ENCODE results near the gene KNSTRN. TPM values are rescaled to one million over a fixed set of nuclear protein-coding genes. Genes with fewer than 3 reads are reported as not detected.

Gene KNSTRN
- total RNA-seq, 1 experiment from 2014 or later: 93.9 TPM

DNA sequence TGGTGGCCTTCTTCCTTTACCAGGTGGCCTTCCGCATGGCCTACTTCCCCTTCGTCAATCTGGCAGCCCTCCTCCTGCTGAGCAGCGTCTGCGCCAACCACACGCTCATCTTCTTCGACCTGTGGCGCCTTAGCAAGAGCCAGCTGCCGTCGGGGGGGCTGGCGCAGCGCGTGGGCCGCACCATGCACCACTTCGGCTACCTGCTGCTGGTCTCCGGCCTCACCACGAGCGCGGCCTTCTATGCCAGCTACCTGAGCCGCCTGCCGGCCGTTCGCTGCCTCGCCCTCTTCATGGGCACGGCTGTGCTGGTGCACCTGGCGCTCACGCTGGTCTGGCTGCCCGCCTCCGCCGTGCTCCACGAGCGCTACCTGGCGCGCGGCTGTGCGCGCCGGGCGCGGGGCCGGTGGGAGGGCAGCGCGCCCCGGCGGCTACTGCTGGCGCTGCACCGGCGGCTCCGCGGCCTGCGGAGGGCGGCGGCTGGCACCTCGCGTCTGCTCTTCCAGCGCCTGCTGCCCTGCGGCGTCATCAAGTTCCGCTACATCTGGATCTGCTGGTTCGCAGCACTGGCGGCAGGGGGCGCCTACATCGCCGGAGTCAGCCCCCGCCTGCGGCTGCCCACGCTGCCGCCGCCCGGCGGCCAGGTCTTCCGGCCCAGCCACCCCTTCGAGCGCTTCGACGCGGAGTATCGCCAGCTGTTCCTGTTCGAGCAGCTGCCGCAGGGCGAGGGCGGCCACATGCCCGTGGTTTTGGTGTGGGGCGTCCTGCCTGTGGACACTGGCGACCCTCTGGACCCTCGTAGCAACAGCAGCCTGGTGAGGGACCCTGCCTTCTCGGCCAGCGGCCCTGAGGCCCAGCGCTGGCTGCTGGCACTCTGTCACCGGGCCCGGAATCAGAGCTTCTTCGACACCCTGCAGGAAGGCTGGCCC lies 14.6 kb upstream of the KNSTRN start:
- H3K27ac ChIP-seq: peak overlapping the region; percentile 63
- no peaks in the 10 kb centered on the region for H3K36me3 ChIP-seq
- peak overlapping the region; percentile 31 for H3K4me3 ChIP-seq
- H3K27me3 ChIP-seq: no peaks in the 10 kb centered on the region
- H3K9me3 ChIP-seq (replicated peaks): no peaks in the 10 kb centered on the region
- peak; percentile 91 to 95 for DNase-seq
- peaks cover 8% of the 10 kb centered on the region for H3K4me1 ChIP-seq

DNA sequence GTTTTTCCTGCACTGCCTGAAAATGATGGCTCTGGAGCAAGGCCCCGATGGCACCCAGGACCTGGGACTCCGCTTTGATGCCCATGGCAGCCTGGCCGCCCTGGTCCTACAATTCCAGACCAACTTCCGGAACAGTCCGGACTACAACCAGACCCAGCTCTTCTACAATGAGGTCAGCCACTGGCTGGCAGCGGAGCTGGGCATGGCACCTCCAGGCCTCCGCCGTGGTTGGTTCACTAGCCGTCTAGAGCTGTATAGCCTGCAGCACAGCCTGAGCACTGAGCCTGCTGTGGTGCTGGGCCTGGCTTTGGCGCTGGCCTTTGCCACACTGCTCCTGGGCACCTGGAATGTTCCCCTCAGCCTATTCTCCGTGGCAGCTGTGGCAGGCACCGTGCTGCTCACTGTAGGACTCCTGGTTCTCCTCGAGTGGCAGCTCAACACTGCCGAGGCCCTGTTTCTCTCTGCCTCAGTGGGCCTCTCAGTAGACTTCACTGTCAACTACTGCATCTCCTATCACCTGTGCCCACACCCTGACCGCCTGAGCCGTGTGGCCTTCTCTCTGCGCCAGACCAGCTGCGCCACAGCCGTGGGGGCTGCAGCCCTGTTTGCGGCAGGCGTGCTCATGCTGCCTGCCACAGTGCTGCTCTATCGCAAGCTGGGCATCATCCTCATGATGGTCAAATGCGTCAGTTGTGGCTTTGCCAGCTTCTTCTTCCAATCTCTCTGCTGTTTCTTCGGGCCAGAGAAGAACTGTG lies 13.6 kb upstream of the KNSTRN start:
- no peaks in the 10 kb centered on the region for H3K36me3 ChIP-seq
- H3K9me3 ChIP-seq (replicated peaks): no peaks in the 10 kb centered on the region
- peaks cover 8% of the 10 kb centered on the region for H3K4me1 ChIP-seq
- H3K4me3 ChIP-seq: peak overlapping the region; percentile 30; the same call in 1 of the 2 replicates
- H3K27ac ChIP-seq: peak overlapping the region; percentile 63
- no peaks in the 10 kb centered on the region for H3K27me3 ChIP-seq
- no peak for DNase-seq

DNA sequence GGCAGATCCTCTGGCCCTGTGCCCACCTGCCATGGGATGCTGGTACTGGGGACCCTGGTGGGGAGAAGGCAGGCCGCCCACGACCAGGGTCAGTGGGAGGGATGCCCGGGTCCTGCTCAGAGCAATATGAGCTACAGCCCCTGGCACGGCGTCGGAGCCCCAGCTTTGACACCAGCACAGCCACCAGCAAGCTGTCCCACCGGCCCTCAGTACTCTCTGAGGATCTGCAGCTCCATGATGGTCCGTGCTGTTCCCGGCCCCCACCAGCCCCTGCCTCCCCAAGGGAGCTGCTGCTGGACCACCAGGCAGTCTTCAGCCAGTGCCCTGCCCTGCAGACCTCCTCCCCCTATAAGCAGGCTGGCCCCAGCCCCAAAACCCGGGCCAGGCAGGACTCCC lies 13.0 kb upstream of the KNSTRN start:
- no peak for DNase-seq
- Histone ChIP-seq H3K4me3 (no peak overlapping the region), H3K27ac (no peak overlapping the region), H3K27me3 (no peaks in the 10 kb centered on the region), H3K9me3 (replicated peaks) (no peaks in the 10 kb centered on the region), H3K36me3 (no peaks in the 10 kb centered on the region), H3K4me1 (peaks cover 8% of the 10 kb centered on the region)

DNA sequence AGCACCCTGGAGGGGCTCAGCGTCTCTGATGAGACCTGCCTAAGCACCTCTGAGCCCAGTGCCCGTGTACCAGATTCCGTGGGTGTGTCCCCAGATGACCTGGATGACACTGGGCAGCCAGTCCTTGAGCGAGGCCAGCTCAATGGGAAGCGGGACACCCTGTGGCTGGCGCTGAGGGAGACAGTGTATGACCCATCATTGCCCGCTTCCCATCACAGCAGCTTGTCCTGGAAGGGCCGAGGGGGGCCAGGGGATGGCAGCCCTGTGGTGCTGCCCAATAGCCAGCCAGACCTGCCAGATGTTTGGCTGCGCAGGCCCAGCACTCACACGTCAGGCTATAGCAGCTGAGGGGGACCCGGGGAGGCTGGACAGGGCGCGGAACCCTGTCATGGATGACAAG lies 12.6 kb upstream of the KNSTRN start:
- DNase-seq: no peak

DNA sequence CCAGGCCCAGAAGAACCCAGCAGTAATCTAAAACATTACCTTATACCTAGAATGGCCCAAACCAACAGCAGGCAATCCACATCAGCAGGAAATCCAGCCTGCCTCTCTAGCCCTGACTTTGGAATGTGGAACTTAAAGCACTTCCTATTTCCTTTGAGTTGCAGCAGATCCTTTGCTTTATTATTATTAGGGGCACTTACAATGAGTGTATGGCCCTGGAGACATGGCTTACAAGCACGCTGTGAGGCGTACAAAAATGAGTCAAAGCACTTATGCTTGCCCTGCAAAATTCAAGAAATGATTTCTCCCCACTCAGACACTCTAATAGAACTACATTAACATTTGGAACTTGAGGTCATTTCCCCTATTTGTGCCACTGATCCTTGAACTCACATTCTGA lies 9.5 kb upstream of the KNSTRN start:
- Histone ChIP-seq H3K27me3 (no peaks in the 10 kb centered on the region), H3K27ac (no peak overlapping the region), H3K9me3 (replicated peaks) (no peaks in the 10 kb centered on the region), H3K4me3 (no peak overlapping the region), H3K4me1 (peaks cover 4% of the 10 kb centered on the region), H3K36me3 (no peaks in the 10 kb centered on the region)
- DNase-seq: no peak

More for the DNA sequence above, 12.6 kb upstream of the KNSTRN start:
- no peak overlapping the region for H3K4me3 ChIP-seq
- peaks cover 8% of the 10 kb centered on the region for H3K4me1 ChIP-seq
- H3K9me3 ChIP-seq (replicated peaks): no peaks in the 10 kb centered on the region
- no peaks in the 10 kb centered on the region for H3K27me3 ChIP-seq
- no peaks in the 10 kb centered on the region for H3K36me3 ChIP-seq
- no peak overlapping the region for H3K27ac ChIP-seq

DNA sequence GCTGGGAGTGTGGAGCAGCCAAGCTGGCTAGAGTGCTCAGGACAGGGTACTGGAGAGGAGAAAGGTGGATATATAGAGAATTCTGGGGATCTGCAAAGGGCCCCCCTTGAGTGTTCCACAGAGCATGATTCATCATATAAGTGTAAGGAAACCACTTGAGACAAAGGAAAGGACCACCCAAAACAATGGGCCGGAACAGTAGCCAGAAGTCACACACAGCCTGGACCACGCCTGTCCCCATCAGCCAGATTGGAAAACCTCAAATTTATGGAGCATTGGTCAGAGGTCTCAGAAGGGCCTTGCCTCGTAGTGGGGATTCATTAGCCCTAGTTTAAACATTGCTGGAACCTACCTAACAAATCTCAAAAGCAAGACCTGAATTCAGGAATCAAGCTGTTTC lies 4.9 kb upstream of the KNSTRN start:
- H3K27me3 ChIP-seq: no peaks in the 10 kb centered on the region
- no peak overlapping the region for H3K27ac ChIP-seq
- H3K4me1 ChIP-seq: no peaks in the 10 kb centered on the region; the same call in 1 of the 2 replicates
- H3K9me3 ChIP-seq (replicated peaks): no peaks in the 10 kb centered on the region
- no peaks in the 10 kb centered on the region for H3K36me3 ChIP-seq
- no peak for DNase-seq
- no peak overlapping the region for H3K4me3 ChIP-seq

DNA sequence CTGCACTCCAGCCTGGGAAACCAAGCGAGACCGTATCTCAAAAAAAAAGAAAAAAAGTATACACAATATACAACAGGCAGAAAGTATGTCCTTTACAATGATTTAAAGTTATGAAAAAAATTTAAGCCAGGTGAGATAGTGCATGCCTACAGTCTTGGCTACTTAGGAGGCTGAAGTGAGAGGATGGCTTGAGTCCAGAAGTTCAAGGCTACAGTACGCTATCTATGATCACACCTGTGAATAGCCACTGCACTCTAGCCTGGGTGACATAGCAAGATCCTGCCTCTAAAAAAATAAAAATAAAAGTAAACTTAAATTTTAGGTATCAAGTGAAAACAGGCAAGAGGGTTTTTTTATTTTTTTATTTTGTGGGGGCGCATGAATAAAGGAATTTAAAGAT lies 3.1 kb upstream of the KNSTRN start:
- DNase-seq: no peak
- Histone ChIP-seq H3K27ac (no peak overlapping the region), H3K4me3 (no peak overlapping the region), H3K4me1 (no peaks in the 10 kb centered on the region; the same call in 1 of the 2 replicates), H3K27me3 (no peaks in the 10 kb centered on the region), H3K9me3 (replicated peaks) (no peaks in the 10 kb centered on the region), H3K36me3 (no peaks in the 10 kb centered on the region)

DNA sequence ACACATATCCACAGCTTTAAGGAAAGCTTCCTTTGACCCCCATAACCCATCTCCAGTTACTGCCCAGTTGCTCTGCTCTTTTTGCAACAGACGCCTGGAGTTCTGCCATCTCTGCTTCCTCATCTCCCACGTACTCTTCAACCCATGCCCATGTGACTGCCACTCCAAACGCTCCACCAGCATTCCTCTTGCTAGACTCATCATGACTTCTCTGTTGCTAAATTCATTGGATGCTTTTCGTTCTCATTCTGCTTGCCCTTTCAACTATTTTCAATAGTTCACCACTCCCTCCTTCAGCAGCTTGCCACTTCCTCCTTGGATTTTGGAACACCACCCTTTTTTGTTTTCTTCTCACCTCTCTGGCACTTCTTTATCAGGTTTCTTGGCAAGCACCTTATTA lies 2.7 kb upstream of the KNSTRN start:
- Histone ChIP-seq H3K36me3 (peaks cover 1% of the 10 kb centered on the region; the same call in 1 of the 2 replicates), H3K4me1 (no peaks in the 10 kb centered on the region; the same call in 1 of the 2 replicates), H3K4me3 (no peak overlapping the region), H3K9me3 (replicated peaks) (no peaks in the 10 kb centered on the region), H3K27me3 (no peaks in the 10 kb centered on the region), H3K27ac (no peak overlapping the region)
- peak; percentile 55 to 58 for DNase-seq

DNA sequence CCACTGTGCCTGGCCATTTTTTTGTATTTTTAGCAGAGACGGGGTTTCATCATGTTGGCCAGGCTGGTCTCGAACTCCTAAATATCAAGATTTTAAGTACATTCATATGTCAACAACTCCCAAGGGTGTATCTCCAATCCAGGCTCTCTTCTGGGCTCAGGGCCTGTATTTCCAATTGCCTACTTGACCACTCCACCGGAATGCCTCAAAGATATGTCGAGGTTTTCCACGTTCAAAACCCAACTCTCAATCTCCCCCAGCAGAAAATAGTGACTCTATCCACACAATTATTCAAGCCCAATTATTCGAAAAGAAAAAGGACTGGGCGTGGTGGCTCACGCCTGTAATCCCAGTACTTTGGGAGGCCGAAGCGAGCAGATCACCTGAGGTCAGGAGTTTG lies 1.9 kb upstream of the KNSTRN start:
- DNase-seq: no peak
- no peaks in the 10 kb centered on the region for H3K9me3 ChIP-seq (replicated peaks)
- peaks cover 6% of the 10 kb centered on the region for H3K36me3 ChIP-seq
- H3K27me3 ChIP-seq: no peaks in the 10 kb centered on the region
- no peak overlapping the region for H3K27ac ChIP-seq
- H3K4me1 ChIP-seq: no peaks in the 10 kb centered on the region; the same call in 1 of the 2 replicates
- H3K4me3 ChIP-seq: no peak overlapping the region

DNA sequence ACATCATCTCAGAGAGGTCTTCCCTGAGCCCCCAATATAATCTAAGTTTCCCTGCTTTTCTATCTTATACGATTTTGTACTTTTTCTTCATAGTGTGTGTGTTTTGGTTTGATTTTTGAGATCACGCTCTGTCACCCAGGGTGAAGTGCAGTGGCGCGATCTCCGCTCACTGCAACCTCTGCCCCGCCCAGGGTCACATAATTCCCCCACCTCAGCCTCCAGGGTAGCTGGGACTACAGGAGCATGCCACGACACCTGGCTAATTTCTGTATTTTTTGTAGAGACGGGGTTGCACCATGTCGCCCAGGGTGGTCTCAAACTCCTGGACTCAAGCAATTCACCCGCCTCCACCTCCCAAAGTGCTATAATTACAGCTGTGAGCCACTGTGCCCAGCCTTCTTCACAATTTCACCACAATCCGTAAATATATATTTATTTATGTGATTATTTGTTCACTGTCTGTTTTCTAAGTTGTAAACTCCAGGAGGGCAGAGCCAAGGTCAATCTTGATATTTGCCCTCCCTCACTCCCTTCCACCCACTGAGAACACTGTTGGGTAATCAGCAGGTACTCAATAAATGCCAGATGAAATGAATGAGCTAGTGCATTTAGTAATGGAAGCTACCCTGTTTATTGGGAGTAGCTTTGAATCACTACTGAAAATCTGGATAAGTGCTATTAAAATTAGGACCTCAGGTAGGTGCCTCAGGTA lies 547 bp upstream of the KNSTRN start:
- Histone ChIP-seq H3K27ac (no peak overlapping the region), H3K4me3 (peak overlapping the region; percentile 92; the same call in 1 of the 2 replicates), H3K4me1 (no peaks in the 10 kb centered on the region; the same call in 1 of the 2 replicates), H3K9me3 (replicated peaks) (no peaks in the 10 kb centered on the region), H3K36me3 (peaks cover 19% of the 10 kb centered on the region), H3K27me3 (no peaks in the 10 kb centered on the region)
- DNase-seq: no peak

DNA sequence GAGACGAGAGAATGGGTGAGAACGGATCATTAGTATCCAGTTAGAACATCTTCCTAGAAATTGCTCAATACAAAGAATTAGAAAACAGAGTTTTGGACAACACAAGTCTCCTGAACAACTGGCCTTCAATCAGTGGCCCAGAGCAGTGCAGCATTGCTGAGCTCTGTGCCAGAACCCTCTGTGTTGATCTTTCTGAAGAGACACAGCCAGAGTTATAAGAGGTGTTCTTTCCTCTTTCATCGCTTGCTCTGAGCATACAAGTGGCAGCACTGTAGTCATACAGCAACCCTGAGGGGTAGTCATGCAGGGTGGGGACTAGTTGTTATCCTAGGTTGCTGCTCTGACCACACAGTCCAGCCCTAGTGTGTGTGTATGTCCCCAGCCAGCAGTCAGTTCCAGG lies 4.0 kb downstream of the KNSTRN start:
- H3K4me3 ChIP-seq: no peak overlapping the region
- peaks cover 58% of the 10 kb centered on the region for H3K36me3 ChIP-seq
- H3K4me1 ChIP-seq: peaks cover 3% of the 10 kb centered on the region; the same call in 1 of the 2 replicates
- no peaks in the 10 kb centered on the region for H3K9me3 ChIP-seq (replicated peaks)
- H3K27me3 ChIP-seq: no peaks in the 10 kb centered on the region
- H3K27ac ChIP-seq: no peak overlapping the region
- DNase-seq: no peak

DNA sequence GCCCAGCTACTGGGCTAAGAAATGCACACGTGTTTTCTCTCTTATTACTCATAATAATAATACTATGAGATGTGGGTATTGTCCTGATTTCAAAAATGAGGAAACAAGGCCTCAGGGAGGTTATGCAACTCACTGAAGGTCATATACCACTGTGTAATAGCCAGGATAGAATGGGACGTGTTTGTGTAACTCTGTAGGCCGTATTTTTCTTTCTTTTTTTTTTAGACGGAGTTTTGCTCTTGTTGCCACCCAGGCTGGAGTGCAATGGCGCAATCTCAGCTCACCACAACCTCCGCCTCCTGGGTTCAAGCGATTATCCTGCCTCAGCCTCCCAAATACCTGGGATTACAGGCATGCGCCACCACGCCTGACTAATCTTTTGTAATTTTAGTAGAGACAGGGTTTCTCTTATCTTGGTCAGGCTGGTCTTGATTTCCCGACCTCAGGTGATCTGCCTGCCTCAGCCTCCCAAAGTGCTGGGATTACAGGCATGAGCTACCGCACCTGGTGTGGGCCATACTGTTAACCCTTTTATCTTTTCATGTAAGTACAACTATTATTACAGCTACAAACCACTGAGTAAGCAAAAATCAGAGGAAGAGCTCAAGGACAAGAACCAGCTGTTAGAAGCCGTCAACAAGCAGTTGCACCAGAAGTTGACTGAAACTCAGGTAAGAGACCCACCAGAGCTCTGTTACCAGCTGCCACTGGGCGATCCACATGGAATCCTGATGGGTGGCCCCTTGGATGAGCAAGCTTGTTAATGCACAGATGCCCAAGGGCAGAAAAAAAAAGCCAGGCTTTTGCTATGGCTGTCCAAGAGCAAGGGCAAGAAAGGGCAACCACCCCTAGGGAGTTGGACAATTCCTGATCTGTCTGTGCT lies 6.7 kb downstream of the KNSTRN start:
- Histone ChIP-seq H3K27ac (no peak overlapping the region; the same call in 1 of the 2 replicates), H3K4me3 (no peak overlapping the region), H3K36me3 (peaks cover 84% of the 10 kb centered on the region), H3K9me3 (replicated peaks) (no peaks in the 10 kb centered on the region), H3K27me3 (no peaks in the 10 kb centered on the region), H3K4me1 (peaks cover 3% of the 10 kb centered on the region; the same call in 1 of the 2 replicates)
- DNase-seq: peak; percentile 69

DNA sequence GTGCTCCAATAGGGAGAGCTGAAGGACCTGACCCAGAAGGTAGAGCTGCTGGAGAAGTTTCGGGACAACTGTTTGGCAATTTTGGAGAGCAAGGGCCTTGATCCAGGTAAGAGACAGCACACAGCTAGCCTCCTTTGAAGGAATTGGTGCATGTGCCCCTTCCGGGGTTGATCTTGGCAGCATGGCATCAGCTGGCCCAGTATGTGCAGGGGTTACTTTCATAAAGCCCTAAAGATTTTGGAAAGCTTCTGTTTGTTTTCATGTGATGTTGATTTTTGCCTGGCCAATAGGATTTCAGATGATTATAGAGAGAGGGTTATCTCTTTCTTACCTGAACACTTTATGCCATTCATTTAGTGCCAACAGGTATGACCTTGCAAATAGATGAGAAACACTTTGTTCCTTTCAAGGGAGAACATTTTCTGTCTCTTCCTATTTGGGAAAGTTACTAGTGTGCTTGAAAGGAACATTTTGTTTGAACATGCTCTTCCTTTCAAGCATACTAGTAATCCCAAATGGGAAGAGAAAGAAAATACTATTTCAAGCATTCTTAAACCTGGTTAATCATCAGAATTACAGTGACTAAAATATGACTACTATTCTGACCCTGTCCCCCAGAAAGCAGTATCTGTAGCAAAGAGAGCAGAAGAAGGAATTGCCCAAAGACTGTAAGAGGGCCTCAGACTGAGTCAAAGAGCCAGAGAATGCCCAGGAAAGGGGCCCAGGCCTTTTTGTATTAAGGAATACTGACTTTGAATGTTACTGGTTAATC lies 7.5 kb downstream of the KNSTRN start:
- H3K4me3 ChIP-seq: no peak overlapping the region
- no peak for DNase-seq
- H3K4me1 ChIP-seq: peaks cover 3% of the 10 kb centered on the region; the same call in 1 of the 2 replicates
- no peaks in the 10 kb centered on the region for H3K9me3 ChIP-seq (replicated peaks)
- no peaks in the 10 kb centered on the region for H3K27me3 ChIP-seq
- no peak overlapping the region for H3K27ac ChIP-seq
- peaks cover 83% of the 10 kb centered on the region for H3K36me3 ChIP-seq
